Stromal cell of bone marrow (primary cell): ENCODE results near the gene PCDHB9.
"Not testable (repeated sequence)": the region's sequence is repeated elsewhere in the genome, so short reads cannot be mapped to it uniquely, and the experiment has no call there.

ENCODE experiments used
- DNase-seq: peaks from one replicate; pipeline ENCODE4 v3.0.0-alpha.2; 2012; ENCODE audit warnings: low read depth

Gene PCDHB9

GRCh38 chr5:141186897-141187512, at the start of gene PCDHB9:
Gene PCDHB9 (plus strand): TSS chr5:141187161. CDS start chr5:141187319, 158 bp downstream.
- no peak for DNase-seq

- DNase-seq, result not testable (repeated sequence)
Observed at GRCh38 chr5:141137346-141137745, 49.6 kb upstream of the PCDHB9 start.

- DNase-seq, result peak; percentile 5
Observed at GRCh38 chr5:141149812-141150211, 37.1 kb upstream of the PCDHB9 start, which contains the start of gene PCDHB6. Gene PCDHB6 (plus strand): TSS chr5:141150057. CDS start chr5:141150258, 201 bp downstream.

- DNase-seq, result no peak
Observed at GRCh38 chr5:141150224-141150992, 36.6 kb upstream of the PCDHB9 start.

GRCh38 chr5:141150993-141151325, 36.0 kb upstream of the PCDHB9 start:
- DNase-seq, result no peak

- DNase-seq, result not testable (repeated sequence)
Observed at GRCh38 chr5:141151632-141152031, 35.3 kb upstream of the PCDHB9 start.

GRCh38 chr5:141152096-141152495, 34.9 kb upstream of the PCDHB9 start:
- not testable (repeated sequence) for DNase-seq

- no peak for DNase-seq
Observed at GRCh38 chr5:141155540-141156374, 31.2 kb upstream of the PCDHB9 start.

- not testable (repeated sequence) for DNase-seq
Observed at GRCh38 chr5:141157356-141157755, 29.6 kb upstream of the PCDHB9 start.

GRCh38 chr5:141157901-141158300, 29.1 kb upstream of the PCDHB9 start:
- not testable (repeated sequence) for DNase-seq

GRCh38 chr5:141172381-141173204, 14.4 kb upstream of the PCDHB9 start, which contains the start of gene PCDHB7:
Gene PCDHB7 (plus strand): TSS chr5:141172644. CDS start chr5:141172836, 192 bp downstream.
- no peak for DNase-seq

- DNase-seq, result not testable (repeated sequence)
Observed at GRCh38 chr5:141174291-141175104, 12.5 kb upstream of the PCDHB9 start.

GRCh38 chr5:141175933-141176332, 11.0 kb upstream of the PCDHB9 start:
- DNase-seq, result no peak

GRCh38 chr5:141177577-141178191, 9.3 kb upstream of the PCDHB9 start, which contains the start of gene PCDHB8:
Gene PCDHB8 (plus strand): TSS chr5:141177790. CDS start chr5:141178035, 245 bp downstream.
- DNase-seq, result not testable (repeated sequence)

GRCh38 chr5:141179371-141179770, 7.6 kb upstream of the PCDHB9 start:
- not testable (repeated sequence) for DNase-seq

GRCh38 chr5:141179876-141180275, 7.1 kb upstream of the PCDHB9 start:
- DNase-seq, result not testable (repeated sequence)

GRCh38 chr5:141180313-141180712, 6.6 kb upstream of the PCDHB9 start:
- no peak for DNase-seq

GRCh38 chr5:141182248-141182647, 4.7 kb upstream of the PCDHB9 start, which contains the start of gene PCDHB16:
Gene PCDHB16 (plus strand): TSS chr5:141182387. CDS start chr5:141182560, 173 bp downstream.
- DNase-seq, result peak; percentile 15

- not testable (repeated sequence) for DNase-seq
Observed at GRCh38 chr5:141184117-141184855, 2.7 kb upstream of the PCDHB9 start.
